NCI-H2171 treated with DMSO at 0.1 percent for 48 hours (cell line): ENCODE results near the gene SLC6A19.
A peak's percentile ranks its signal among the peaks of the same experiment; 100 is the strongest.

Experiments
- DNase-seq: peaks from one replicate; lab custom pipeline; 2025; lab: John Stamatoyannopoulos, UW

Gene SLC6A19

GRCh38 chr5:1166370-1166769, 35.0 kb upstream of the SLC6A19 start:
- no peak for DNase-seq

- no peak for DNase-seq
Measured at GRCh38 chr5:1167361-1167727, 34.1 kb upstream of the SLC6A19 start.

DNA sequence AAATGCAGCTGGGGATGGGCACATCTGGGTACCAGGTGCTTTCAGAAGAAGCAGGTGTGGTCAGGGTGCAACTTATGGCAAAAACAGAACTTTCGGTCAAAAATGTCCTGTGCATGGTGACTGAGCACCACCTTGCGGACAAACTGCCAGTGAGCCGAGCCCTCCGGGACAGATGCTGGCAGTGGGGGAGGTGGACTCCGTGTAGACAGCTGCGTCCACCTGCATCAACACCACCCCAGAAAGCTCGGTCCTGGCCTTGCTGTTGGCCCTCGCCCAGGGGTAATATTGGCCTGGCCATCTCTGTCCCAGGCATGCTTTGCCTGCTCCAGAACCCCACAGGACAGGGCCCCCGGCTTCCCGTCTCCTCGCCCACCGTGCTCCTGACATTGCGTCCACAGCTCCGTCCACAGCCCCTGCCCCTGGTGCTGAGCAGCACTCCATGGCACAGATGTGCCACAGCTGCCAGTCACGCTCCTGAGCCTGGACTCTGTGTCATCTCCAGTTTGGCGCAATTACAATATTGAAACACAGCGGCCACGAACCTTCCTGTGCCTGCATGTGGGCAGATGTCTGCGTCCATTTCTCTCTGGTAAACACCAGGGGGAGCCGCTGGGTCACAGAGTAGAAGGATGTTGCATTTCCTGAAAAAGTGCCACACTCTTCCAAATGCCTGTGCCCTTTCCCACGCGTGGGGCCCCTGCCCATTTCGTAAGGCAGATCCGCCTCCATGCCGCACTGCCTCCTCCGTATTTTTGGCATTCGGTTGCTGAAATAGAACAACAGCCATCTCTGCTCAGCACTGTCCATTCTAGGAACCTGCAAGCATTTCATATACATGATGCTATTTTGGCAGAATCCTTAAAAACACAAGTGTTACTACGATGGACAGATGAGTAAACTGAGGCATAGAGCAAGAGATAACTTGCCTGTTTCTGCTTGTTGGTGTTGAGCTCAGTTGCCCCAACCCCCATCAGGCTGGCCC, 33.4 kb upstream of the SLC6A19 start:
- DNase-seq = peak; percentile 86

DNA sequence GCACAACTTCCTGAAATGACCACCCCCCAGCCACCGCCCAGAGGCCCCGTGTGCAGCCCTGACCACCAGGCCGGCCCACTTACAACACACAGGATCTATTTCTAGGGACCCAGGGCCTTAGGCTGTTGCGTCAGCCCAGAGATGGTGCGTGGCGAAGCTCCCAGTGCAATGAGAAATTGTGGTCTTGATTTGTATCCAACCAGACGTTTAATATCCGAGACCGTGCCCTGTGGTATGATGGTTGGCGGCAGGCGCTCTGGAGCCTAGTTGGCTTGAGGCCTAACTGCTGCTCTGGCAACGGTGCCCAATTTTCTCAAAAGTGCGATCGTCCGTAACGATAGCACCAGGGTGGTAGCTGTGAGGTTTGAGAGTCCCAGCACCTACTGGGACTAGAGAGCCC, 32.6 kb upstream of the SLC6A19 start:
- DNase-seq = no peak

DNA sequence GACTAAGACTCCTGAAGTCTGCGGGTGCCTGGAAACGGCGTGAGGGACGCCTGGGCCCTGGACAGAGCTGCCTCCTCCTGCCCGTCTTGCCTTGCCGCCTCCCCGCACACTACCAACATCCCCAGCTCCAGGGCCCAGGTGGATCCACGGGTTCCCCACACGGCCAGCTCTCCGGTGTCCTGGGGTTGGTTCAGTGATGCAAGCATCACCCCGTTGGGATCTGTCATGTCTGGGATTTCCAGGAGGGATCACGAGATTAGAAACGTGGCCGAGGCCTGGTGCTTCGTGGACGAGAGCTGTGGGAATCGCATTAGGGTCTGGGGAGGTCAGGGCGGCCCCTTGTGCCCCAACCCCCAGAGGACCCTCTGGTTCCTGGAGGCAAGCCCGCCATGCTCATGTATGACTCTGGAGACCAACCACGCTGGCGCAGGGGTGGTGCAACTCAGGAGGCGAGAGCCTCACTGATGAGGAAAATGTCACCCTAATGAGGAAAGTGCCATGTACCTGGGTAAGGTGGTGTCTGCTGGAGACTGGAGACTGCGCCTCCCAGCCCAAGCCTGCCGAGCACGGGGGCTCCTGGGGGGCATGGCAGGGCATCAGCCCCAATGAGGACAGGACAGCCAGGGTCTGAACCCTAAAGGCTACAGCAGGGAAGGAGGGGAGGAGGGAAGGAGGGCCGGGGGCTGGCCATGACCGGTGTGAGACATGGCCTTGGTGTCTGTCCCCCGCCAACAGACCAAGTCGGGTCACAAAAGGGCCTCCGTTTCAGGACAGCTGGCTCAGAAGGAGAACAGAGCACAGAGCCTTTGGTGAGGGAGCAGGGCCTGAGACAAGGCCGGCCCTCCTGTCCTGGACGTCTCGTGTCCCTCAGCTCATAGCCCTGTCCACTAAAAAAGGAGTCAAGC, 31.9 kb upstream of the SLC6A19 start:
- no peak for DNase-seq

DNA sequence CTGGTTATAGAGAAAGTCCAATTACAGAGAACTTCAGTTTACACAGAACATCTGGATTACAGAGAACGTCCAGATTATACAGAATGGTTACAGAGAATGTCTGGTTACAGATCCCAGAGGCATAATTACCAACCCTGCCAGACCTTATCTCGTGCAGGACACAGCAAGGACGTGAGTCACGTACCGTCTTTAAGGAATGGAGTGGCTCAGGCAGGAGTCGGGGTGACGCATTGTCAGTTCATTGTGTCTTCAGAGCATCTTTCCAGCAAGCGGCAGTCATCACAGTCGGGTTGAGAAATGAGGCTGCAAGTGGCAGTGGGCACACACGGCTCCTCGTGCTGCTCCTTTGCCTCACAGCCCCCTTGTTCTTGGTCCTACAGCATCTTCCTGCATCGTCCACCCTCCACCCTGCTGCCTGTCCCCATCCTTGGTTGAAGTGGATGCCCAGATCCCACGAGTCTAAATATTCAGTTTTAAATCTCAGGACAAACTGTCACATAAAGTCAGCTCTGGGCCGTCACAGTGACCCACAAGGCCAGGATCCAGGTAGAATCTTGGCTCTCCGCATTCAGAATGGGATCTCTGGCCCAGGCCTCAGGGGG, 30.0 kb upstream of the SLC6A19 start:
- DNase-seq = no peak

DNA sequence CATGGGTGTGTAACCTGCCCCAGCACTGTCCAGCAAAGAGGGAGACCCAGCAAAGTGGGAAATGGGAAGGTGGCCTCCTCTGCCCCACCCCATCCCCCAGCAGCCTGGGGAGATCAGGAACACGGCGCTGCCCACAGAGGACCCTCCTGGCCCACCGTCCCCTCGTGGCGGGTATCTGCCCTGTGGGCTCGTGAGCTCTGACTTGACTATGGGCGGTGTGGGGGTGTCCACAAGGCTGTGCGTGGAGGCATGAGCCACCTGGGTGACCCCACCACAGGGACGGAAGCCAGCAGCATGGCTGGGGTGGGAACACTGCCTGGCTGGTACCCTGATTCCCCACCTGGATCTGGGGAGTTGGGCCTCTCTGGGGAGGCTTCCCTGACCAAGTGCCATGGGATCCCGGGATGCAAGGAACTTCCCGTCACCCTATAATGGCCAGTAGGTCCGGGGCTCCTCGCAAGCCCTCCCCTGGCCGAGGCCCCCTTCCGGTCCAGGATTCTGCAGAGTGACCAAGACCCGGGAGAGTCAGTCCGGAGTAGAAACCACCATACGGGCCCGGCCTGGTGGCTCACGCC, 29.3 kb upstream of the SLC6A19 start:
- no peak for DNase-seq

GRCh38 chr5:1172670-1173404, 28.6 kb upstream of the SLC6A19 start:
- no peak for DNase-seq

DNA sequence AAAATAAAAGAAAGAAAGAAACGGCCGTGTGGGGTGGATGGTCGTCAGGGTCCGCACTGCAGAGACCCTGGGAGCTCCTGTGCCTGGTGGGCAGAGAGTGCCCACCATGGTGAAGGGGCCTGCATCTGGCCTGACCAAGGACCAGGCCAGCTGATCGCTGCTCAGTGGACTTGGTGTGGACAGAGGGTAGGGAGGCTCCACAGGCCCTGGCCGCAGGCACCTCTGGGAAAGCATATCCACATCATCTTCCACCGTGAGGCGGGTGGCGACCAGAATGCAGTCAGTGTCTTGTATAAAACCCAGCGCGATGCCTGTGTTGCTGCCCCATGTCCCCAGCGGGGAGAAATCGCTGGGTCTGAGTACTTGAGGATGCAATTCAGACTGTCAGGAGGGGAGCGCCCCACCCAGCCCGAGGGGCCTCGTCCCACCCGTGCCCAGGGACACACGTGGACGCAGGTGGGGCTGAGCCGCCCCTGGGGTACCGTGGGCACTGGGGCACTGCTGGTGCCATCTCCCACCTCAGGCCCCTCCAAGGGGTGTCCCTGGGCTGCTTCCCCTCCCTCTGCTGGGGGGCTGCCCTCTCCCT, 27.8 kb upstream of the SLC6A19 start:
- no peak for DNase-seq

DNA sequence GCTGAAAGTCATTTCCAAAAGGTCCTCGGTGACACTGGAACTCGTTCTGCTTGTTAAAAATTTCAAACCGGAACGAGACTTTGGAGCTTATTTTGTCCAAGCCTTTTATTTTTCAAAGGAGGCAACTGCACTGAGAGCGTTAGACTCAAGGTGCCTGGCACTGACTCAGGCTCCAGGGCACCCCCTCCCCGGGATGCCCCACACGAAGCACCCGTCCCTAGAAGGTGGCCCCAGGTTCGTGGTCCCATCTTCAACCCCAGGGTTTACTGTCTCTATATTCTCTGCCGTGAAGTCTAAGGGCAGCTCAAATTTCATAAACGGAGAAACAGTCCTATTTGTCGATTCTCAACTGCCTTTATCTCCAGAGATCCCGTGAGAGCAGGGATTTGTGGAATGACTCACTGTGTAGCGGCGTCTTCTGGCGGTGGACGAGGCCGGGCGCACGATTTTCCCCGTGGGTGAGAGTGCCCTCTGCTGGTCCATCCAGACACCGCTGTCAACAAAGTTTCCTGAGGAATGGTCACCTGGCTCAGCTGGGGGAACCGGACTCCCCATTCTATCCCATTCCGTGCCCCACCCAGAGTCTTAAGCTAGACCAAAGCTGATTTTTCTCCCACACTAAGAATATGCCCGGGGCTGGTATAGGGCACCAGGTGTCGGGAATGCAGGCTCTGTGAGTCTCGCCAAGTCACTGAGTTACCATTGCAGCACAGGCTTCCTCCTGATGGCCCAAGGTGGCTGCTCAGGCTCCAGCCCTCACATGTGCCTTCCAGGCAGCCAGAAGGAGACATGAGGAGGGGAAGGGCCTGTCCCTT, 27.1 kb upstream of the SLC6A19 start:
- peak; percentile 80 for DNase-seq

GRCh38 chr5:1175015-1175414, 26.4 kb upstream of the SLC6A19 start:
- DNase-seq = no peak

DNA sequence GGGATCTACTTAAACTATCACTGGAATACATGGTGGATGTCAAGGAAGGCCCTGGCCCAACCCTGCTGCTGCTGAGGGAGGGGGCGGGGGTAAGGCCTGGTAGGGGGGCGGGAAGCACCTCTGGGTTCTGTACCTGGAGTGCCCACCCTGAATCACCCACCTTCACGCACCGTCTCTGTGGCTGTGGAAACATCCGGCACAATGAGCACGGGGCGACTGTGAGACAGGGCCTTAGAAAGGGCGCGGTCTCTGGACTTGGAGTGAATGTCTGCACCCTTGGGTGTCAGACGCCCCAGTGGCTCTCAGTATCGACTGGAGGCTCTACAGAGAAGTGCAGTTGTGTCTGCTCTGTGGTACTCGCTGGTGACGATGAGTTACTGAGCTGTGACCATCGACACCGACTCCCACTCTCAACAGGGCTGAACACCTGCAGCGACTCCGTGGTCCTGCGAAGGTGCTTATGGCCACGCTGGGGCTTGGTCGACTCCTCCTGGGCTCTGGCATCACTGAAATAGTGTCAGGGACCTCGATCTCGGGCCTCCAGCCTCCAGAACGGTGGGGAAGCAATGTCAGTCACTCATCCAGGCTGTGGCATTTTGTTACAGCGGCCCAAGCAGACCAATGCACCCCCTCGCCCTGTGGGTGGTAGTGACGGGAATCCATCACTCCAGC, 25.5 kb upstream of the SLC6A19 start:
- no peak for DNase-seq

DNA sequence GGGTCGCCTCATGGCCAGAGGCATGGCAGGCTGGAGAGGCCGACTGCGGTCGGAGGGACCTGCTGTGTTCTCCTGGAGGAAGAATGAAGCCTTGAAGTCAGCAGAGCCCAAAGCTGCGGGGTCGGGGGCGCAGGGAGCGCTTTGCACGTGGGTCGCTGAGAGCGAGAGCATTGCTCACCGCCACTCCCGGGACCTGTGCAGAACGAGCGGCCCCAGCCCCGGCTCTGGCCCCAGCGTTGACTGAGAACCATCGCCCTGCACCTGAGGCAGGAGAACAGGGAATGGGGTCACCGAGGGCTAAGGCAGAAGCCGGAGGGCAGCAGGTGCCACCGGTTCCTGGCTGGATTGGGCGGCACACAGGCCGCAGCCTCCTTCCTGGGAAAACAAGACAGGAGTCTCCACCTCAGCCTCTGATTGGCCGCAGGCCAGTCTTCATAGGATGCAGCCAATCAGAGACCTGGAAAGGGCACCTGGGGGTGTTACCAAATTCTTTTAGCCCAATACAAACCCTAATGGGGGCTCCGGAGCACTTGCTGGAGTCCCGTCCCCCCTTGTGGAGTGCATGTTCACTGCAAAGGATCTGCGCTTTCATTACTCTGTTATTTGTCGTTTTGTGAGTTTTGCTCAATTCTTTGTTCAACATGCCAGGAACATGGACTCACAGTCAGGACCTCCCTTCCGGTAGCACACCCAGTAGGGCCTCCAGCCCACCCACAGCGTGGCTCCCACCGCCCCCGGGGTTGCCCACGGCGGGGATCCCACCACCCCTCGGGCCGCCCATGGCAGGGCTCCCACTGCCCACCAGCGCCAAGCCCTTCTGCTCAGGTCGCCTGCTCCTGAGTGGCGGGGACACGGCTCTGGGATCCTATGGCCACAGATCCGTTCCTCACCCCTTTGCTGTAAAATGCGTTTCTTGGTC, 24.7 kb upstream of the SLC6A19 start:
- no peak for DNase-seq

GRCh38 chr5:1177826-1178528, 23.4 kb upstream of the SLC6A19 start:
- no peak for DNase-seq

DNA sequence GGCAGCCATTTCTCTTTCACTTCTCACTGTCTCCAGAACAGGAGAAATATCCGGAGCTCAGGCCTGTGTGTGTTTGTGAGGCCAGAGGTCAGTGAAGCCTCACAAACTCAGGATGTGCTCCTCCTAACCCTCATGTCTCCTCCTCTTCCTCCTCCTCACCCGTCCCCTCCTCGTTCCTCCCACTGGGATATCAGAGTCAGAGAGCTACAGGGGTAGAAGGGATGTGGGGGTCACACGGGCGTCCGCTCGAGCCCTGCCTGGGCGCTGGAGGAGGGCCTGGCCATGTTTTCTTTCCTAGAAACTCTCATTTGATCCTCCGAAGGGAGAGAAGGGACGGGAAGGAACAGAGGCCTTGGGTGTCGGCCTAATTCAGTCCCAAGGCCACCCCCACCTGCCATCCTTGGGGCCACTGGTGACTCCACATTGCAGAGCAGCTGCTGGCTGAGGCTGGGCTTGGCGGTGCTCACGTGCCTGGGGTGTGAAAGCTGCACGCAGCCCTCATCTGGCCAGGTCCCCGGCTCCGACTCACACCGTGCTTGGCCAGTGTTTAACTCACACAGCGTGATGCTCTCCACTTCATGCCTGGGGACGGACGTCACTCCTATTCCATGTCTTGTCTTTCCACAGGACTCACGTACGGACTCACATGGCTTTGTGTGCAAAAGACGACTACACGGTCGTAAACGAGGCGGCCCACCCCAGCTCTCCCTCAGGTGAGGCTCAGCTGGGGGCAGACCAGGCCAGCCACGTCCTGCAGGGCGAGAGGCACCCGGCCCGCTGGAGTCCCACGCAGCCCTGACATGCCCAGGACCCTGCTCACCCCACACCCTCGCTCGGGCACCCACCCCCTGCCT, 22.6 kb upstream of the SLC6A19 start:
- DNase-seq = no peak

- no peak for DNase-seq
Measured at GRCh38 chr5:1179383-1179715, 22.0 kb upstream of the SLC6A19 start.

DNA sequence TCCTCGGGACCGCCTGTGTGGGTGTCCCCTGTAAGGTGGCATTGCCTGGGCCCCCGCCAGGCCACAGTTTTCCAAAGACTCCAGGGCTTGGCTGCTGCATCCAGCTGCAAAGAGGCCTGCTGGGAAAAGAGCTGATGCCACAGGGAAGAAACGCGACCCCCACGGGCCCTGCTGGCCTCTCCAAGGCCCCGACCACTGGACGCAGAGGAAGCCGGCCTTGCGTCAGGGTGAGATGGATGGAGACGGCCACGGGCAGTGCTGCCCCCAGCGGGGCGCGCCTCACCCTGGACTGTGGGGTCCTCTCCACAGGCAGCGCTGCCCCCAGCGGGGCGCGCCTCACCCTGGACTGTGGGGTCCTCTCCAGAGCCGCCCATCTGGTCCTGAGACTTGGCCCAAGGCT, 21.3 kb upstream of the SLC6A19 start:
- DNase-seq = no peak
